WI38 (cell line): ENCODE data around the gene PADI4.

Experiments
- H3K4me3 ChIP-seq: 2 replicates; pipeline ENCODE4 v1.5.1; 2011; ENCODE audit warnings: low read depth, mild to moderate bottlenecking, control low read depth, low read length
- TF ChIP-seq, protein P1 (sequence below): IDR thresholded peaks from 2 replicates; pipeline ENCODE4 v1.5.1; 2012; ENCODE audit warnings: low read depth, mild to moderate bottlenecking, control low read depth, low read length

Gene PADI4

DNA sequence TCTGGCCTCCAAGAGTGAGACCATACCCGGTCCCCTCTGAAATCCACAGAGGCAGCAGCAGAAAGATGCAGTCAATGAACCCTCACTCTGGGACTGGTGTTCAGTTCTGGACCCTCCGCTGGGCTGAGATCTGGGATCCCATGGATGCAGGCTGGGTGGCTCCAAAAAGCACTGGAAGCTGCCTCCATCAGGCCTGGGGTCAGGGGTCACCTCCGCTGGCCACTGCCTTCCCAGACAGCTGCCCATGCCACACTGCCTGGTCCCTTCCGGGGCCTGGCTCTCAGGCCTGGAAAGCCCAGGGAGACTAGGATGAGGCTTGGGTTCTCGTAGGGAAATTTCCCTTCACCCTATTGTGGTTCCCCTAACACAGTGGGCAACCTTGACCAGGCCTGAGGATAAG is 21.4 kb upstream of the PADI4 start:
- H3K4me3 ChIP-seq: no peak overlapping the region
- TF ChIP-seq, protein P1, sequence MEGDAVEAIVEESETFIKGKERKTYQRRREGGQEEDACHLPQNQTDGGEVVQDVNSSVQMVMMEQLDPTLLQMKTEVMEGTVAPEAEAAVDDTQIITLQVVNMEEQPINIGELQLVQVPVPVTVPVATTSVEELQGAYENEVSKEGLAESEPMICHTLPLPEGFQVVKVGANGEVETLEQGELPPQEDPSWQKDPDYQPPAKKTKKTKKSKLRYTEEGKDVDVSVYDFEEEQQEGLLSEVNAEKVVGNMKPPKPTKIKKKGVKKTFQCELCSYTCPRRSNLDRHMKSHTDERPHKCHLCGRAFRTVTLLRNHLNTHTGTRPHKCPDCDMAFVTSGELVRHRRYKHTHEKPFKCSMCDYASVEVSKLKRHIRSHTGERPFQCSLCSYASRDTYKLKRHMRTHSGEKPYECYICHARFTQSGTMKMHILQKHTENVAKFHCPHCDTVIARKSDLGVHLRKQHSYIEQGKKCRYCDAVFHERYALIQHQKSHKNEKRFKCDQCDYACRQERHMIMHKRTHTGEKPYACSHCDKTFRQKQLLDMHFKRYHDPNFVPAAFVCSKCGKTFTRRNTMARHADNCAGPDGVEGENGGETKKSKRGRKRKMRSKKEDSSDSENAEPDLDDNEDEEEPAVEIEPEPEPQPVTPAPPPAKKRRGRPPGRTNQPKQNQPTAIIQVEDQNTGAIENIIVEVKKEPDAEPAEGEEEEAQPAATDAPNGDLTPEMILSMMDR: no peak

DNA sequence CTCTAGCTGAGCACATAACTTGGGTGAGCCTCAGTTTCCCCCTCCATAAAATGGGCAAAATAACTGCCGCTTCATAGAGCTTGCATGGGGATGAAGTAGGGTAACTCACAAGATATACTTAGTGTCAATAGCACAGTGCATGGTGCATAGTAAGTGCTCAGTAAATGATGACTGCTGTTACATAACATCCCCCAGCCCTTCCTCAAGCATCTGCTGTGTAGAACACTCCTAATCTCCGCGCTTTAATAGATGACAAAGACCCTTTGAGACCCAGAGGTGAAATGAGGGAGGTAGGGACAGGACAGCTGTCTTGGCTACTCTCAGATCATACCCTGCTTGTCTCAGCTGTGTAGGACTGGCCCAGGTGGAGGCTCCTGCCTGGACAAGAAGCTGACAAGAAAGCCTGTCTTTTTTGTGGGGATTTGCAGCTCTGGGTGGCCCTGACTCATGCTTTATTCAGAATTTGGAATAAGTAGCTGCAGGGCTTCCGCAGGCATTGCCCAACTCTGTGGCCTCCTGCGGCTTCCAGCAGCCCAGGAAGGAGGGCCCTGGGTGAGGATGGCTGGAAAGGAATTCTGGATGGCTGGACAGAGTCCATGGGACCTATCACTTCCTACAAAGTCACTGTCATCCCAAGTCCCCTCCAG is 20.7 kb upstream of the PADI4 start:
- no peak overlapping the region for H3K4me3 ChIP-seq
- TF ChIP-seq, protein P1: no peak

DNA sequence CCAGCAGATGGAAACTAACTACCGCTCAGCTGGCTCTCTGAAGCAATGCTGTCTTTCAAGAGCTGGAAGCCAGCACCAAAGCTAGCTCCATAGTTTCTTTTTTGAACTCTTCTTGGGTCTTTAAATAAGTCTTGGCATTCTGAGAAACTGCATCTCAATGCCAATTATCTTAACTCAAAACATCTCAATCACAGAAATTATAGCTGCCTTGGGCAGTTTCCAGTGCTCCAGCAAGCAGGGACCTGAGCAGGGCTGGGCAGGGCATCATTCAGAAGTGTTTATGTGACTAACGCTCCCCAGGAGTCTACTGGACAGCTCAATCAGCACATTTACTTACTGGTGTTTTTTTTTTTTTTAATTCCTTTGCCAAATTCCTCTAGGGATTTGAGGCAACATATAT is 18.3 kb upstream of the PADI4 start:
- TF ChIP-seq, protein P1: no peak
- H3K4me3 ChIP-seq: no peak overlapping the region

DNA sequence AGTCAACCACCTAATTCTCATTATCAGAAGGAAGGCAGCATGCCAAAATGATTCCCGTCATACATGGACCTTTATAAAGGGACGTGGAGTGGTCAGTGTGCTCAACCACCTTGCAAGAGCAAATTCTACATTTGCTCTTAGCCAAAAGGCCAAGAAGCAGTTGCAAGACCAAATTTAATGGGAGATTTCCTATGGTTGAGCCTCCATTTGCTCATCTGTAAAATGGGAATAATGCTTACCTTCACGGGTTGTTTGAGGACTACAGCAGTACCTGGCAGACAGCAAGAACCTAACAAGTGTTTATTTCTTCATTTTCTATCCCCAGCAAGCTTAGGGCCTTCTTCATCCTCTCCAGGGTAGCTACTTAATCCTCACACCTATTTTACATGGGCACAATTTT is 17.4 kb upstream of the PADI4 start:
- TF ChIP-seq, protein P1: no peak
- H3K4me3 ChIP-seq: no peak overlapping the region

DNA sequence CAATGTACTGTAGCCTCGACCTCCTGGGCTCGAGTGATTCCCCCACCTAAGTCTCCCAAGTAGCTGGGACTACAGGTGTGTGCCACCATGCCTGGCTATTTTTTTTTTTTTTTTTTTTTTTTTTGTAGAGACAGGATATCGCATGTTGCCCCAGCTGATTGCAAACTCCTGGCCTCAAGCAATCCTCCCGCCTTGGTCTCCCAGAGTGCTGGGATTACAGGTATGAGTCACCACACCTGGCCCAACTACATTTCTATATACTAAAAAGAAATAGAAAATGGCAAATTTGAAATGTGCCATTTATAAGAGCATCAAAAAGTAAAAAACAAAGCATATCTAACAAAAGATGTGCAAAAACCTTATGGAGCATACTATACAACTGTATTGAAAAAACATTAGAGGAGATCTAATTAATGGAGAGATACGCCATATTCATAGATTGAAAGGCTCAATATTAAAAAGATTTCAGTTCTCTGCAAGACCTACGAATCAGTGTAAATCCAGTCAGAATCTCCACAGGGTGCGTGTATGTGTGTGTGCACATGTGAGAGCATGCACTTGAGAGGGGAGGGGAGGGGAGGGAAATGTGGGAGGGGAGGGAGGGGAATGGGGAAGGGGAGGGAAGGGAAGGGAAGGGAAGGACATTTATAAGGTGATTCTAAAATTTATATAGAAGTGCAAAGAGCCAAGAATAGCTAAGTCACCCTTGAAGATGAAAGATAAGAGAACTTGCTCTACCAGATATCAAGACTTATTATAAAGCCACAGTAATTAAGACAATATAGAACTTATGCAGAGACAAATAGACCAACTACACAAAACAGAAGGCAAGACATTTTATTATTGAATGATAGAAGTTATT is 15.5 kb upstream of the PADI4 start:
- TF ChIP-seq, protein P1: no peak
- no peak overlapping the region for H3K4me3 ChIP-seq

DNA sequence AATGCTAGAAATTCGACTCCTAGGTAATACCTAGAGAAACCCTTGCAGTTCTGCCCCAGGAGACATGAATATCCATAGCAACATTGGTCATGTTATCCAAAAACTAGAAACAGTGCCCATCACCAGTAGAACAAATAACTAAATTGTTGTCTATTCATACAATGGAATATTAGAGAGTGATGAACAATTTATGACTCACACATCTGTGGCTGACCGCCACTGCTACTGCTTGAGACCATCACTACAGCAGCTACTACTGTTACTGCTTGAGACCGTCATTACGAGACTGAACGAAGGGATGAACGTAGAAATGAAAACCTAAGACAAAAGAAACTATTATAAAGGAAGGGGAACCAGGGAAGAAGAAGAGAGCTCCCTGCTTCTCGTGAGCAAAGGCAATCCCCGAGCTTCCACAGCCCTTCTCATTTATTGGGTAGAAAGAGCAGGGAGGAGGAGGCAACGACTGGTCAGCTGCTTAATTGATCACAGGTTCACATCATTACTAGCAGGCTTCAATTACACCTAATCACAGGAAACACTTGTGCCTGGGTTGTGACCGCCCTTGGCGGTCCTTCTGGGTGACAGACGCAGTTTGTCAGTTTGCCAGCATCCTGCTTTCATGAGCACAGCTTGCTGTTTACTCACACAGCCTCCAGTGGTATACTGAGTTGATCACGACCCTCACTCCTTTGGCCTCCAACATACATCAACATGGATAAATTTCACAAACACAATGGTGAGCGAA is 14.1 kb upstream of the PADI4 start:
- TF ChIP-seq, protein P1: no peak
- no peak overlapping the region for H3K4me3 ChIP-seq
